ENCODE results near the gene ACBD6. TPM values are rescaled to one million over a fixed set of nuclear protein-coding genes. Genes with fewer than 3 reads are reported as not detected.
A peak's percentile ranks its signal among the peaks of the same experiment; 100 is the strongest.

ACBD6 gene
- total and polyA plus RNA-seq, 10 of the 15 experiments (the other 5 are each of a cell fraction or from before 2014, with no cell fraction given), result 15.0 to 67.3 (median 55.0) TPM

DNA sequence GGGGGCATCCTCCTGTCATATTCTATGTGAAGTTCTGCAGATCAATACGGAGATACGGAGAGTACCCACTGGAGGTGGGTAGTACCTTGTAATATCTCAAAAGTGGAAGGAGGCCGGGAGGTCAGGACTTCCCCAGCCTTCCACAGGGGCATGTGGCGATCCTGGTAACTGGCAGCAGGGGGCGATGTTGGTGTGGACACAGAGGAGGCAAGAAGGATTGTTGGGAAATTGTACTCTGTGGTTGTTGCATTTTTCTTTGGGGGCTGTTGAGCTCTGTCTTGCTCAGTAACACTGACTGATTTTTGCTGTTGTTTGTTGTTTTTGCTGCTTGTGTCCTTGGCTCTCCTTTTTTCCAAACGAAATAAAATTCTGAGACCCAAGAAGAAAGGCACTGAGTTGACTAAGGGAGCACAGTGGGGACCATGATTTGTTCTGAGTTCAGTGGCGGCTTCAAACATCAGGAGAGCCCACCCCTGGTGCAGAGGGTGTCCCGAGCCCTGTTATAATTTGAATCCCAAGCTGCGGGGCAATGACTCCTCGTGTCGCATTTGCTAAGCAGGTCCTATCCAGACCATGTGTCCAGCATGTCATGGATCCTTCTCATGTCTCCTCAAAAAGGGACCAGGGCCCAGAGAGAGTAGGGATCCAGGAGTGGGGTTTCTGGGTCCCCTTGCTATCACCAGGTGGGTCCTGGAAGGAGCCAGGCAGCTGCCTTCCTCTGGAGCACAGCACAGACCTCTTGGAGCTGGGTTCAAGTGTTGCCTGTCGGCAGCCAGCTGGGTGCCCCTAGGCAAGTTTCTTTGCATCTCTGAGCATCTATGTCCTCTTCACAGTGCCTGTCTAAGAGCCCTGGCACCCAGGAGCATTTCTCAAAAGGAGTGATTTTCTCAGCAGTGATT is 249.5 kb downstream of the ACBD6 start:
- H3K4me3 ChIP-seq, result no peak overlapping the region
- H3K4me1 ChIP-seq (ENCODE audit: control insufficient read depth, insufficient read depth, low read length), result no peaks in the 10 kb centered on the region; the same call in 1 of the 2 replicates
- ATAC-seq (peak; percentile 90), DNase-seq (ENCODE audit: low read depth, low spot score) (peak; percentile 37), FAIRE-seq (peak; percentile 98)
- ChIA-PET RAD21 (ENCODE audit: unreplicated experiment) (interaction anchor here (0.8 to 3.3 kb wide), 13 partner anchors 24 to 241 kb away, joined by 3 to 25 read pairs (median 4); no protein-coding TSS in a partner anchor), SMC1A (ENCODE audit: uncharacterized antibody, unreplicated experiment) (interaction anchor here (0.6 to 3.6 kb wide), 22 partner anchors 9 to 232 kb away, joined by 3 to 37 read pairs (median 4); no protein-coding TSS in a partner anchor), CTCF (interaction anchor here (0.6 to 4.2 kb wide), 34 partner anchors 9 to 263 kb away, joined by 3 to 105 read pairs (median 4); no protein-coding TSS in a partner anchor), POLR2A (interaction anchor here (0.5 kb wide), 1 partner anchor 640 kb away, joined by 3 read pairs; no protein-coding TSS in a partner anchor)
- H4K20me1 ChIP-seq (ENCODE audit: control insufficient read depth, insufficient read depth), result no peaks in the 10 kb centered on the region
- H3K9ac ChIP-seq (ENCODE audit: control insufficient read depth, insufficient read depth, low read length), result no peak overlapping the region
- 37% methylated on average over 12 of the region's 12 CpGs for WGBS (ENCODE audit: insufficient coverage, insufficient replicate concordance, low lambda C conversion rate, missing lambda C conversion rate)
- intact Hi-C loops (cut with micrococcal nuclease; ENCODE audit: unreplicated experiment), result loop anchor here (1.0 kb wide), 2 partner anchors 163 to 229 kb away; no protein-coding TSS in a partner anchor
- in situ Hi-C loops (cut with MboI), result loop anchor here (5.0 kb wide), 1 partner anchor 229 kb away; no protein-coding TSS in a partner anchor
- H3K27me3 ChIP-seq (replicated peaks in 1 of 2; ENCODE audit: control insufficient read depth in 2 of 2, insufficient read depth in 2 of 2, low read length in 1 of 2), result no peaks in the 10 kb centered on the region
- no peaks in the 10 kb centered on the region for H3K36me3 ChIP-seq (ENCODE audit: control insufficient read depth in 2 of 2, insufficient read depth in 2 of 2, low read length in 1 of 2)
- H2AFZ ChIP-seq (ENCODE audit: control insufficient read depth, low read depth, low read length), result peak overlapping the region; percentile 68; the same call in 1 of the 2 replicates
- H3K4me2 ChIP-seq (ENCODE audit: control insufficient read depth, insufficient read depth), result peak overlapping the region; percentile 19; the same call in 1 of the 2 replicates
- H3K27ac ChIP-seq (ENCODE audit: control insufficient read depth, insufficient read depth), result no peak overlapping the region
- no peaks in the 10 kb centered on the region for H3K9me3 ChIP-seq (replicated peaks; ENCODE audit: control insufficient read depth, insufficient read depth, low read length)
- BruUV-seq (replicated peaks), result no TSS peak
- no peaks in the 10 kb centered on the region for H3K79me2 ChIP-seq (ENCODE audit: control insufficient read depth, insufficient read depth, low read length)
- TF ChIP-seq ESRRA (IDR thresholded peaks at IDR 0.05; ENCODE audit: low read length), result no peak
- no peak for TF ChIP-seq BCLAF1 (IDR thresholded peaks at IDR 0.05)
- TF ChIP-seq RAD51 (IDR thresholded peaks at IDR 0.05), result no peak
- no peak for TF ChIP-seq NFXL1 (IDR thresholded peaks at IDR 0.05; ENCODE audit: borderline replicate concordance)
- TF ChIP-seq TCF3 (IDR thresholded peaks at IDR 0.05; ENCODE audit: borderline replicate concordance, insufficient read depth, low read depth, low read length), result no peak
- no peak for TF ChIP-seq IKZF2 (IDR thresholded peaks at IDR 0.05)
- no peak for TF ChIP-seq TCF7 (IDR thresholded peaks at IDR 0.05; ENCODE audit: borderline replicate concordance)
- no peak for TF ChIP-seq EZH2 (IDR thresholded peaks at IDR 0.05; ENCODE audit: borderline replicate concordance, control insufficient read depth, low read depth, low read length)
- TF ChIP-seq, protein P1, sequence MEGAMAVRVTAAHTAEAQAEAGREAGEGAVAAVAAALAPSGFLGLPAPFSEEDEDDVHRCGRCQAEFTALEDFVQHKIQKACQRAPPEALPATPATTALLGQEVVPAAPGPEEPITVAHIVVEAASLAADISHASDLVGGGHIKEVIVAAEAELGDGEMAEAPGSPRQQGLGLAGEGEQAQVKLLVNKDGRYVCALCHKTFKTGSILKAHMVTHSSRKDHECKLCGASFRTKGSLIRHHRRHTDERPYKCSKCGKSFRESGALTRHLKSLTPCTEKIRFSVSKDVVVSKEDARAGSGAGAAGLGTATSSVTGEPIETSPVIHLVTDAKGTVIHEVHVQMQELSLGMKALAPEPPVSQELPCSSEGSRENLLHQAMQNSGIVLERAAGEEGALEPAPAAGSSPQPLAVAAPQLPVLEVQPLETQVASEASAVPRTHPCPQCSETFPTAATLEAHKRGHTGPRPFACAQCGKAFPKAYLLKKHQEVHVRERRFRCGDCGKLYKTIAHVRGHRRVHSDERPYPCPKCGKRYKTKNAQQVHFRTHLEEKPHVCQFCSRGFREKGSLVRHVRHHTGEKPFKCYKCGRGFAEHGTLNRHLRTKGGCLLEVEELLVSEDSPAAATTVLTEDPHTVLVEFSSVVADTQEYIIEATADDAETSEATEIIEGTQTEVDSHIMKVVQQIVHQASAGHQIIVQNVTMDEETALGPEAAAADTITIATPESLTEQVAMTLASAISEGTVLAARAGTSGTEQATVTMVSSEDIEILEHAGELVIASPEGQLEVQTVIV (IDR thresholded peaks at IDR 0.05; ENCODE audit: borderline replicate concordance, partially characterized antibody), result no peak
- TF ChIP-seq STAT1 (conservative IDR thresholded peaks at IDR 0.05), result 0 out of 2 replicates have a peak, but pooled peaks have one; percentile 23
- TF ChIP-seq LARP7 (IDR thresholded peaks at IDR 0.05), result no peak
- TF ChIP-seq MYC (IDR thresholded peaks at IDR 0.05; ENCODE audit: insufficient read depth, insufficient read length, insufficient replicate concordance, low read length, severe bottlenecking), result no peak
- no peak for TF ChIP-seq CEBPB (IDR thresholded peaks at IDR 0.05; ENCODE audit: borderline replicate concordance in 1 of 2, low read depth in 2 of 2, low read length in 2 of 2)
- peak; percentile 48; the same call in 1 of the 2 replicates for TF ChIP-seq NBN (IDR thresholded peaks at IDR 0.05)
- peak; percentile 62; the same call in 1 of the 2 replicates for TF ChIP-seq NR2F1 (conservative IDR thresholded peaks at IDR 0.05)
- peak; percentile 93 for TF ChIP-seq SMC3 (IDR thresholded peaks at IDR 0.05; ENCODE audit: borderline replicate concordance, low read length)
- TF ChIP-seq HCFC1 (IDR thresholded peaks at IDR 0.05; ENCODE audit: low read length), result no peak
- 0 out of 2 replicates have a peak, but pooled peaks have one; percentile 64 for TF ChIP-seq RB1 (IDR thresholded peaks at IDR 0.05; ENCODE audit: borderline replicate concordance)

Measured in GM12878 (cell line).